Measurements from ENCODE around the gene HMCN2.
"Not testable (repeated sequence)": the region's sequence is repeated elsewhere in the genome, so short reads cannot be mapped to it uniquely, and the experiment has no call there.

Gene HMCN2

GRCh38 chr9:130395810-130396435 is 130.4 kb downstream of the HMCN2 start:
- Histone ChIP-seq H3K4me1 (ENCODE audit: control insufficient read depth, insufficient read depth, low read length) (no peaks in the 10 kb centered on the region), H3K27me3 (ENCODE audit: control insufficient read depth, insufficient read depth, low read length) (no peaks in the 10 kb centered on the region), H3K9ac (ENCODE audit: low read depth, low read length) (no peak overlapping the region), H3K36me3 (ENCODE audit: control insufficient read depth, insufficient read depth, low read length) (no peaks in the 10 kb centered on the region), H3K4me3 (ENCODE audit: low read depth, low read length) (no peak overlapping the region), H3K9me3 (ENCODE audit: control insufficient read depth, insufficient read depth, low read length) (no peaks in the 10 kb centered on the region), H3K27ac (ENCODE audit: low read depth, low read length) (no peak overlapping the region)

- Histone ChIP-seq H3K27ac (ENCODE audit: low read depth, low read length) (no peak overlapping the region), H3K9me3 (ENCODE audit: control insufficient read depth, insufficient read depth, low read length) (no peaks in the 10 kb centered on the region), H3K36me3 (ENCODE audit: control insufficient read depth, insufficient read depth, low read length) (no peaks in the 10 kb centered on the region), H3K27me3 (ENCODE audit: control insufficient read depth, insufficient read depth, low read length) (no peaks in the 10 kb centered on the region), H3K4me3 (ENCODE audit: low read depth, low read length) (no peak overlapping the region), H3K9ac (ENCODE audit: low read depth, low read length) (no peak overlapping the region), H3K4me1 (ENCODE audit: control insufficient read depth, insufficient read depth, low read length) (no peaks in the 10 kb centered on the region)
Measured at GRCh38 chr9:130396581-130396980, 131.0 kb downstream of the HMCN2 start.

- H3K36me3 ChIP-seq (ENCODE audit: control insufficient read depth, insufficient read depth, low read length): no peaks in the 10 kb centered on the region
- no peak overlapping the region for H3K9ac ChIP-seq (ENCODE audit: low read depth, low read length)
- H3K4me3 ChIP-seq (ENCODE audit: low read depth, low read length): no peak overlapping the region
Measured at GRCh38 chr9:130398487-130399240, 133.1 kb downstream of the HMCN2 start.

GRCh38 chr9:130399768-130400167 is 134.2 kb downstream of the HMCN2 start:
- Histone ChIP-seq H3K9ac (ENCODE audit: low read depth, low read length) (no peak overlapping the region), H3K4me1 (ENCODE audit: control insufficient read depth, insufficient read depth, low read length) (no peaks in the 10 kb centered on the region), H3K9me3 (ENCODE audit: control insufficient read depth, insufficient read depth, low read length) (no peaks in the 10 kb centered on the region), H3K27ac (ENCODE audit: low read depth, low read length) (no peak overlapping the region), H3K36me3 (ENCODE audit: control insufficient read depth, insufficient read depth, low read length) (no peaks in the 10 kb centered on the region), H3K4me3 (ENCODE audit: low read depth, low read length) (no peak overlapping the region), H3K27me3 (ENCODE audit: control insufficient read depth, insufficient read depth, low read length) (no peaks in the 10 kb centered on the region)

More at GRCh38 chr9:130398487-130399240, 133.1 kb downstream of the HMCN2 start:
- Histone ChIP-seq H3K27me3 (ENCODE audit: control insufficient read depth, insufficient read depth, low read length) (no peaks in the 10 kb centered on the region), H3K4me1 (ENCODE audit: control insufficient read depth, insufficient read depth, low read length) (no peaks in the 10 kb centered on the region), H3K27ac (ENCODE audit: low read depth, low read length) (no peak overlapping the region), H3K9me3 (ENCODE audit: control insufficient read depth, insufficient read depth, low read length) (no peaks in the 10 kb centered on the region)

GRCh38 chr9:130400870-130401269 is 135.3 kb downstream of the HMCN2 start:
- no peaks in the 10 kb centered on the region for H3K9me3 ChIP-seq (ENCODE audit: control insufficient read depth, insufficient read depth, low read length)
- H3K4me3 ChIP-seq (ENCODE audit: low read depth, low read length): no peak overlapping the region
- no peaks in the 10 kb centered on the region for H3K4me1 ChIP-seq (ENCODE audit: control insufficient read depth, insufficient read depth, low read length)
- H3K9ac ChIP-seq (ENCODE audit: low read depth, low read length): no peak overlapping the region
- H3K27me3 ChIP-seq (ENCODE audit: control insufficient read depth, insufficient read depth, low read length): no peaks in the 10 kb centered on the region
- no peak overlapping the region for H3K27ac ChIP-seq (ENCODE audit: low read depth, low read length)
- no peaks in the 10 kb centered on the region for H3K36me3 ChIP-seq (ENCODE audit: control insufficient read depth, insufficient read depth, low read length)

GRCh38 chr9:130401742-130402141 is 136.2 kb downstream of the HMCN2 start:
- not testable (repeated sequence) for H3K9ac ChIP-seq (ENCODE audit: low read depth, low read length); H3K27ac ChIP-seq (ENCODE audit: low read depth, low read length); H3K9me3 ChIP-seq (ENCODE audit: control insufficient read depth, insufficient read depth, low read length); H3K4me1 ChIP-seq (ENCODE audit: control insufficient read depth, insufficient read depth, low read length); H3K36me3 ChIP-seq (ENCODE audit: control insufficient read depth, insufficient read depth, low read length); H3K27me3 ChIP-seq (ENCODE audit: control insufficient read depth, insufficient read depth, low read length); H3K4me3 ChIP-seq (ENCODE audit: low read depth, low read length)

- Histone ChIP-seq H3K9me3 (ENCODE audit: control insufficient read depth, insufficient read depth, low read length) (no peaks in the 10 kb centered on the region), H3K9ac (ENCODE audit: low read depth, low read length) (no peak overlapping the region), H3K27me3 (ENCODE audit: control insufficient read depth, insufficient read depth, low read length) (no peaks in the 10 kb centered on the region), H3K27ac (ENCODE audit: low read depth, low read length) (no peak overlapping the region), H3K4me1 (ENCODE audit: control insufficient read depth, insufficient read depth, low read length) (no peaks in the 10 kb centered on the region), H3K36me3 (ENCODE audit: control insufficient read depth, insufficient read depth, low read length) (no peaks in the 10 kb centered on the region), H3K4me3 (ENCODE audit: low read depth, low read length) (no peak overlapping the region)
Measured at GRCh38 chr9:130402243-130402642, 136.7 kb downstream of the HMCN2 start.

GRCh38 chr9:130402645-130403440 is 137.3 kb downstream of the HMCN2 start:
- Histone ChIP-seq H3K4me1 (ENCODE audit: control insufficient read depth, insufficient read depth, low read length) (no peaks in the 10 kb centered on the region), H3K9ac (ENCODE audit: low read depth, low read length) (no peak overlapping the region), H3K9me3 (ENCODE audit: control insufficient read depth, insufficient read depth, low read length) (no peaks in the 10 kb centered on the region), H3K27me3 (ENCODE audit: control insufficient read depth, insufficient read depth, low read length) (no peaks in the 10 kb centered on the region), H3K4me3 (ENCODE audit: low read depth, low read length) (no peak overlapping the region), H3K36me3 (ENCODE audit: control insufficient read depth, insufficient read depth, low read length) (no peaks in the 10 kb centered on the region), H3K27ac (ENCODE audit: low read depth, low read length) (no peak overlapping the region)

GRCh38 chr9:130405657-130406257 is 140.2 kb downstream of the HMCN2 start:
- H3K4me3 ChIP-seq (ENCODE audit: low read depth, low read length): no peak overlapping the region
- no peaks in the 10 kb centered on the region for H3K27me3 ChIP-seq (ENCODE audit: control insufficient read depth, insufficient read depth, low read length)
- H3K36me3 ChIP-seq (ENCODE audit: control insufficient read depth, insufficient read depth, low read length): no peaks in the 10 kb centered on the region
- H3K9me3 ChIP-seq (ENCODE audit: control insufficient read depth, insufficient read depth, low read length): no peaks in the 10 kb centered on the region
- no peak overlapping the region for H3K27ac ChIP-seq (ENCODE audit: low read depth, low read length)
- no peak overlapping the region for H3K9ac ChIP-seq (ENCODE audit: low read depth, low read length)
- no peaks in the 10 kb centered on the region for H3K4me1 ChIP-seq (ENCODE audit: control insufficient read depth, insufficient read depth, low read length)

GRCh38 chr9:130406278-130406895 is 140.8 kb downstream of the HMCN2 start:
- no peaks in the 10 kb centered on the region for H3K27me3 ChIP-seq (ENCODE audit: control insufficient read depth, insufficient read depth, low read length)
- no peak overlapping the region for H3K9ac ChIP-seq (ENCODE audit: low read depth, low read length)
- H3K36me3 ChIP-seq (ENCODE audit: control insufficient read depth, insufficient read depth, low read length): no peaks in the 10 kb centered on the region
- H3K9me3 ChIP-seq (ENCODE audit: control insufficient read depth, insufficient read depth, low read length): no peaks in the 10 kb centered on the region
- H3K27ac ChIP-seq (ENCODE audit: low read depth, low read length): no peak overlapping the region
- H3K4me3 ChIP-seq (ENCODE audit: low read depth, low read length): no peak overlapping the region
- no peaks in the 10 kb centered on the region for H3K4me1 ChIP-seq (ENCODE audit: control insufficient read depth, insufficient read depth, low read length)

All from HUES48 (cell line).